ENCODE results near the gene CELA3B. TPM values are rescaled to one million over a fixed set of nuclear protein-coding genes. Genes with fewer than 3 reads are reported as not detected.
"Not testable (repeated sequence)": the region's sequence is repeated elsewhere in the genome, so short reads cannot be mapped to it uniquely, and the experiment has no call there.

Gene CELA3B, protein sequence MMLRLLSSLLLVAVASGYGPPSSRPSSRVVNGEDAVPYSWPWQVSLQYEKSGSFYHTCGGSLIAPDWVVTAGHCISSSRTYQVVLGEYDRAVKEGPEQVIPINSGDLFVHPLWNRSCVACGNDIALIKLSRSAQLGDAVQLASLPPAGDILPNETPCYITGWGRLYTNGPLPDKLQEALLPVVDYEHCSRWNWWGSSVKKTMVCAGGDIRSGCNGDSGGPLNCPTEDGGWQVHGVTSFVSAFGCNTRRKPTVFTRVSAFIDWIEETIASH
- not detected for polyA plus RNA-seq

- not testable (repeated sequence) for H3K4me1 Mint-ChIP-seq; H3K36me3 Mint-ChIP-seq; H3K4me3 Mint-ChIP-seq; H3K27ac Mint-ChIP-seq; H3K9me3 Mint-ChIP-seq; H3K27me3 Mint-ChIP-seq (ENCODE audit: low read depth in 3 of 3); DNase-seq
Observed at GRCh38 chr1:21976703-21977239, at the start of gene CELA3B. TSS of gene CELA3B (plus strand) at chr1:21977022. CDS start at chr1:21977040, 18 bp downstream.

DNA sequence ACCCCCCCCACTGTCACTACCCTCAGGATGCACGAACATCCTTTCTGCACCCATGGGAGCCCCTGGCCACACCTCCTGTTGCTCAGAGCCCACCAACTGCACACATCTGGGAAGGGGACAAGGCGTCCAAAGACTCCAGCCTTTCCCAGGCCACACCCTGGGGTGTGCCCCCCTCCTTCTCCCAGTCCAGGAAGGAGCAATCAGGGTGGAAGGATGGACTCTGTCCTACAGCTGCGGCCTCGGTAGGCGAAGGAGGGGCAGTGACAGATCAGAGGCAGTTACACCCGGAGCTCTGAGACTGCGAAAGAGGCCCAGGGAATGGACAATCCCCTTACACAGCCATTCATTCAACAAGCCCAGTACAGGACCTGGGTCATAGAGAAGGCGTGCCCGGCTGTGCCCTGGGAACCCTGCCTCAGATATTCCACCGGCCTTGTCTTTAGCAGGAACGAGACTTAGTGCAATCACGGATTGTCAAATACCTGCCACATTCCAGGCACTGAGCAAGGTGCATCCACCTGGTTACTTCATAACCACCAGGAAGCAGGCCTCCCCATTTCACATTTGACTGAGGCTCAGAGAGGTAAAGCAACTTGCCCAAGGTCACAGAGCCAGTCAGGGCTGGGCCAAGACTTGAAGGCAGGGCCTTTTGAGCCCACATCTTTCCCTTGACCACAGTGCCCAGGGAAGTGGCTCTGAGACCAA, 49.1 kb upstream of the CELA3B start:
- Mint-ChIP-seq H3K4me3 (no peak overlapping the region), H3K27ac (no peak overlapping the region), H3K9me3 (peaks cover 0 to 1% (median 0%) of the 10 kb centered on the region in 6 donors), H3K4me1 (no peaks in the 10 kb centered on the region), H3K27me3 (ENCODE audit: low read depth in 3 of 3) (peaks cover 0 to 8% (median 7%) of the 10 kb centered on the region in 3 donors), H3K36me3 (no peaks in the 10 kb centered on the region)
- no peak for DNase-seq

- no peaks in the 10 kb centered on the region for H3K4me1 Mint-ChIP-seq
- peaks cover 0 to 13% (median 5%) of the 10 kb centered on the region in 3 donors for H3K27me3 Mint-ChIP-seq (ENCODE audit: low read depth in 3 of 3)
- no peak overlapping the region for H3K27ac Mint-ChIP-seq
- no peak overlapping the region for H3K4me3 Mint-ChIP-seq
- peaks cover 0 to 1% (median 0%) of the 10 kb centered on the region in 6 donors for H3K9me3 Mint-ChIP-seq
- no peak for DNase-seq
- no peaks in the 10 kb centered on the region for H3K36me3 Mint-ChIP-seq
Observed at GRCh38 chr1:21930080-21930571, 46.7 kb upstream of the CELA3B start.

DNA sequence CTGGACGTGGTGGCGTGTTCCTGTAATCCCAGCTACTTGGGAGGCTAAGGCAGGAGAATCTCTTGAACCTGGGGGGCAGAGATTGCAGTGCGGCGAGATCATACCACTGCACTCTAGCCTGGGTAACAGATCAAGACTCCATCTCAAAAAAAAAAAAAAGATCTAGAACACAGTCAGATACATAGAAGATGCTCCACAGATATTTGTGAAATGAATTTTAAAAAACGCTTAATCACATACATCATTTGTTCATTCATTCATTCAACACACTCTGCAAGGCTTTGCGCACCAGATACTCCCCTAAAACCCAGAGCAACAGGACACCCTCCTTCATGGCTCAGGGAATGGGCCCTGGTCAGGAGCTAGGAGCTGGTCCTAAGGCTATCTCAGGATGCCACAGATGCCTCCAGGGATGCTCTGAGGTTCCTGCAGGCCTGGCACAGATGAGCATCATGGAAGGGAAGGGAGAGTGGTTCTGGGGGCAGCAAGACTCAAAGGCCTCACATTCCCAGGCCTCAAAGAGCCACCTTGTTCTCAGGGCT, 46.1 kb upstream of the CELA3B start:
- no peak for DNase-seq
- Mint-ChIP-seq H3K27ac (no peak overlapping the region), H3K9me3 (peaks cover 0 to 1% (median 0%) of the 10 kb centered on the region in 6 donors), H3K36me3 (no peaks in the 10 kb centered on the region), H3K4me1 (peaks cover 0 to 3% of the 10 kb centered on the region in 2 donors), H3K4me3 (no peak overlapping the region), H3K27me3 (ENCODE audit: low read depth in 3 of 3) (peaks cover 0 to 11% (median 5%) of the 10 kb centered on the region in 3 donors)

GRCh38 chr1:21931171-21932093, 45.4 kb upstream of the CELA3B start:
- Mint-ChIP-seq H3K4me1 (peaks cover 0 to 4% of the 10 kb centered on the region in 2 donors), H3K4me3 (no peak overlapping the region), H3K36me3 (no peaks in the 10 kb centered on the region), H3K27me3 (ENCODE audit: low read depth in 3 of 3) (peaks cover 2 to 11% (median 5%) of the 10 kb centered on the region in 3 donors), H3K27ac (peak overlapping the region in 1 of 6 donors; percentile 28), H3K9me3 (peaks cover 0 to 1% (median 0%) of the 10 kb centered on the region in 6 donors)
- no peak for DNase-seq

GRCh38 chr1:21932127-21932526, 44.7 kb upstream of the CELA3B start:
- H3K9me3 Mint-ChIP-seq, result peaks cover 0 to 1% (median 0%) of the 10 kb centered on the region in 6 donors
- H3K27me3 Mint-ChIP-seq (ENCODE audit: low read depth in 3 of 3), result peaks cover 2 to 11% (median 5%) of the 10 kb centered on the region in 3 donors
- no peak overlapping the region for H3K4me3 Mint-ChIP-seq
- H3K27ac Mint-ChIP-seq, result no peak overlapping the region
- no peak for DNase-seq
- peaks cover 0 to 6% of the 10 kb centered on the region in 2 donors for H3K4me1 Mint-ChIP-seq
- H3K36me3 Mint-ChIP-seq, result no peaks in the 10 kb centered on the region

DNA sequence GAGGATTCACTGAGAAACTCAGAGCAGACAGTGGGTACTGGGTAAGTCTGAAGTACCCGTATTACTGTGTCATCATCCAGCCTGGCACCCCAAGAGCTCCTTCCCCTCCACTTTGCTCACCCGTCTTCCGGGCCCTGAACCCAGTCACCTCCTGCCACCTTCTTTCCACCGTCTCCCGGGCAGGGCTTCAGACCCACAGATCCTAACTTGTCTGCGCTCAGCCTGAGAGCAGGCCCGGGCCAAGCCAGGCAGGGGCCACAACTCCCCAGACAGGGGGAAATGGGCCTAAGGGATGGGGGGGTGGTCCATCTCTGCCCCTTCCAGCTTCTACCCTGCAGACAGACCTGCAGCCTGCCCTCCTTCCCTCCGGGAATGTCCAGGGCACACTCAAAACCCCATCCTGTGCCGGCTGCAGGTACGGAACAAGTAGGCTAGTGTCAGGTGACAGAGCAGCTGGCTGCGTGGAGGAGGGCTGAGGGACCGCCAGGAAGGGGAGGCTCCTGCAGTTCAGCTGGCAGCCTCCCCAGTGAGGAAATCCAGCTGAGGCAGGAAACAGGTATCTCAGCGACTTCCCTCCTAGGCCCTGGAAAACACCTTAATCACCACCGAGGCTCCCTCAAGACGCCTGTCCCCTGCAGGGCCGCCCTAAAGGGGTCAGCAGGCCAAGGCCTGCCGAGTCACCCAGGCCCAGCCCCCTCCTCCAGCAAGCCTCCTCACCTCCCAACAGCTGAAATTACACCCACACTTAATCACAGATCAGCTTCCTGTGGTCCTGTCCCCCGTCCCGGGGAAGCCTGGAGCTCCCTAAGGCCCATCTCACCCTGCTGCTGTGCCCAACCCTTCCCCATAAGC, 43.2 kb upstream of the CELA3B start:
- H3K4me3 Mint-ChIP-seq, result no peak overlapping the region

DNA sequence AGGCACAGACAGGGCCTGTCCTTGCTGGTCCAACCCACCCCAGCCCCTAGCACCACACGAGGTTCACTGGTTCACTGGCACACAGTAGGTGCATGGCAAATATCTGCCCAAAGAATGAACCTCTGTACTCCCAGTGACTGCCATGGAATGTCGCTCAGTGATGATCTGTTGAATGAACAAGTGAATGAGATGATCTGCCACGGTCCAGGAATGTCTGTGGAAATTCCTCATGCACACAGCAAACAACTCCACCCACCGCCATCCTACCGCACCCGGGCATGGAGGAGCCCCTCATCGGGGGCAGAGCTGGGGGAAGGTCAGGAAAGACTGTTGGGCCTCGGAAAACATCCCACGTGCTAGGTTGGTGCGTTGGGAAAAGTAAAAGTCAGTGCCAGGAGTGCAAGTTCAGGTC, 41.4 kb upstream of the CELA3B start:
- H3K27me3 Mint-ChIP-seq (ENCODE audit: low read depth in 3 of 3), result peaks cover 1 to 17% (median 2%) of the 10 kb centered on the region in 3 donors
- H3K9me3 Mint-ChIP-seq, result peaks cover 0 to 1% (median 0%) of the 10 kb centered on the region in 6 donors
- no peak overlapping the region for H3K27ac Mint-ChIP-seq
- peaks cover 7 to 11% of the 10 kb centered on the region in 2 donors for H3K4me1 Mint-ChIP-seq
- no peak for DNase-seq
- H3K4me3 Mint-ChIP-seq, result peak overlapping the region; percentile 25 to 61 (median 46)
- no peaks in the 10 kb centered on the region for H3K36me3 Mint-ChIP-seq

More for the DNA sequence above, 43.2 kb upstream of the CELA3B start:
- Mint-ChIP-seq H3K27me3 (ENCODE audit: low read depth in 3 of 3) (peaks cover 2 to 17% (median 5%) of the 10 kb centered on the region in 3 donors), H3K9me3 (peaks cover 0 to 1% (median 0%) of the 10 kb centered on the region in 6 donors), H3K4me1 (peaks cover 7 to 11% of the 10 kb centered on the region in 2 donors), H3K27ac (no peak overlapping the region), H3K36me3 (no peaks in the 10 kb centered on the region)
- DNase-seq, result no peak

DNA sequence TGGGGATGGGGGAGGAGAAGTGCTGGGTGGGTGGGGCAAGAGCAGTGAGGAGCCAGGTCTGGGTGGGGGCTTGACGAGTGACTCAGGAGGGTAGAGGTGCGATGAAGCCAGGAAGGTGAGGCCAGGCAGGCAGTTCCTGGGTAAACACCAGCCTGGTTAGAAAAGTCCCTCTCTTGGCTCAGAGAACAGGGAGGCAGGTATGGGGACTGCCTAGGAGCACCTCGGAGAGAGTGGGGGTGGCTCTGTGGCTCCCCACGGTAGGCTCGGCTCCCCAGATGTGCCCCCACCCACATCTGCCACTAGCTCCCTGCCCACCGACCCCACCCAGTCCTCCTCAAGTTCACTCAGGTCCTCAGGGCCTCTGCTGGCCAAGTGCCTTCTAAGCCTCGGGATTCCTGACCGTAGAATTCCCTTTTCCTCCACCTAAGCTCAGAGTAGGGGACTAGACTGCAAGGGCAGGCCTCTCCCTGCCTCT, 40.9 kb upstream of the CELA3B start:
- Mint-ChIP-seq H3K27me3 (ENCODE audit: low read depth in 3 of 3) (peaks cover 1 to 17% (median 2%) of the 10 kb centered on the region in 3 donors), H3K36me3 (no peaks in the 10 kb centered on the region), H3K4me1 (peaks cover 7 to 11% of the 10 kb centered on the region in 2 donors), H3K27ac (no peak overlapping the region), H3K4me3 (peak overlapping the region in 4 of 5 donors; percentile 10 to 59 (median 36)), H3K9me3 (peaks cover 0 to 1% (median 0%) of the 10 kb centered on the region in 6 donors)
- no peak for DNase-seq

GRCh38 chr1:21936366-21937031, 40.3 kb upstream of the CELA3B start:
- Mint-ChIP-seq H3K4me3 (peak overlapping the region; percentile 42 to 75 (median 52)), H3K36me3 (no peaks in the 10 kb centered on the region), H3K27me3 (ENCODE audit: low read depth in 3 of 3) (peaks cover 1 to 17% (median 2%) of the 10 kb centered on the region in 3 donors), H3K4me1 (peaks cover 7 to 11% of the 10 kb centered on the region in 2 donors), H3K9me3 (peaks cover 0 to 1% (median 0%) of the 10 kb centered on the region in 6 donors), H3K27ac (no peak overlapping the region)
- peak in 2 of 3 donors; percentile 3 to 5 for DNase-seq

GRCh38 chr1:21937034-21937371, 39.8 kb upstream of the CELA3B start, which contains the start of gene HSPG2:
TSS of gene HSPG2 (minus strand) at chr1:21937310. CDS start at chr1:21937217, 93 bp downstream.
- Mint-ChIP-seq H3K9me3 (peaks cover 0 to 1% (median 0%) of the 10 kb centered on the region in 6 donors), H3K27ac (peak within 1 kb of the TSS in 4 of 6 donors; percentile 23 to 91 (median 61)), H3K36me3 (no peaks in the 10 kb centered on the region), H3K4me1 (peaks cover 7 to 11% of the 10 kb centered on the region in 2 donors), H3K27me3 (ENCODE audit: low read depth in 3 of 3) (peaks cover 1 to 16% (median 2%) of the 10 kb centered on the region in 3 donors), H3K4me3 (peak within 1 kb of the TSS; percentile 79 to 94 (median 88))
- no peak for DNase-seq
